SK-N-SH (cell line): ENCODE data around the gene ADK. TPM values are rescaled to one million over a fixed set of nuclear protein-coding genes. Genes with fewer than 3 reads are reported as not detected.

Source experiments
- CTCF ChIA-PET: fragments of 300-600, 350-600 bp; formaldehyde crosslinking; extraction: SDS; loops from one replicate; lab custom pipeline; 2021; lab: Yijun Ruan, JAX
- POLR2A ChIA-PET: fragments of 350-600 bp; sonication (Branson Sonifier 250); formaldehyde crosslinking; extraction: SDS; loops from one replicate; lab custom pipeline; 2020; ENCODE audit warnings: antibody characterized with exemption, inconsistent platforms; lab: Yijun Ruan, JAX
- DNase-seq: peaks from one replicate; pipeline ENCODE4 v3.0.0; 2012
- H2AFZ ChIP-seq: fragments of 200-600 bp; sonication (generic); 2 replicates; pipeline ENCODE4 v1.8.1; 2016; ENCODE audit warnings: antibody characterized with exemption, mild to moderate bottlenecking, low read depth
- H3F3A ChIP-seq: fragments of 200-600 bp; sonication (generic); replicated peaks from 2 replicates; pipeline ENCODE3; 2016; ENCODE audit warnings: antibody characterized with exemption, mild to moderate bottlenecking; ENCODE audit not compliant: insufficient read depth
- H3K27ac ChIP-seq, 2 experiments: fragments of 200-500 bp in 1 of 2; fragments of 200-600 bp in 1 of 2; sonication (Bioruptor generic) in 1 of 2; sonication (generic), shearing (Covaris generic) in 1 of 2; 2 replicates each; pipeline versions ENCODE4 v1.5.1 to v1.6.1; 2014 to 2016; ENCODE audit warnings: low read depth in 2 of 2, inconsistent platforms in 1 of 2, low read length in 1 of 2, mild to moderate bottlenecking in 1 of 2, mixed read lengths in 1 of 2
- H3K27me3 ChIP-seq: fragments of 200-600 bp; sonication (generic), shearing (Covaris generic); 2 replicates; pipeline ENCODE4 v1.6.1; 2016; ENCODE audit warnings: mixed run types; ENCODE audit not compliant: insufficient read depth
- H3K36me3 ChIP-seq, 2 experiments: fragments of 200-500 bp in 1 of 2; fragments of 200-600 bp in 1 of 2; sonication (Bioruptor generic) in 1 of 2; sonication (generic) in 1 of 2; replicated peaks in 1 of 2; 2 replicates each; pipeline versions ENCODE3 to v1.5.1; 2014 to 2016; ENCODE audit warnings: low read length in 1 of 2, mild to moderate bottlenecking in 1 of 2; ENCODE audit not compliant: insufficient read depth in 2 of 2, control insufficient read depth in 1 of 2
- H3K4me1 ChIP-seq, 2 experiments: fragments of 200-500 bp in 1 of 2; fragments of 200-600 bp in 1 of 2; sonication (Bioruptor generic) in 1 of 2; sonication (generic), shearing (Covaris generic) in 1 of 2; 2 replicates each; pipeline versions ENCODE4 v1.5.1 to v1.6.1; 2014 to 2016; ENCODE audit warnings: low read depth in 1 of 2, low read length in 1 of 2, mixed run types in 1 of 2; ENCODE audit not compliant: insufficient read depth in 2 of 2, control insufficient read depth in 1 of 2
- H3K4me2 ChIP-seq: fragments of 200-600 bp; sonication (generic), shearing (Covaris generic); 2 replicates; pipeline ENCODE4 v1.6.1; 2017; ENCODE audit warnings: mixed run types
- H3K4me3 ChIP-seq, 2 experiments: fragments of 200-500 bp in 1 of 2; fragments of 200-600 bp in 1 of 2; sonication (Bioruptor generic) in 1 of 2; sonication (generic), shearing (Covaris generic) in 1 of 2; 2 replicates each; pipeline versions ENCODE4 v1.5.1 to v1.8.1; 2014 to 2016; ENCODE audit warnings: low read depth in 2 of 2, inconsistent platforms in 1 of 2, low read length in 1 of 2, mild to moderate bottlenecking in 1 of 2, mixed read lengths in 1 of 2, moderate library complexity in 1 of 2
- H3K79me2 ChIP-seq: fragments of 200-600 bp; sonication (generic); 2 replicates; pipeline ENCODE4 v1.8.1; 2017; ENCODE audit warnings: mild to moderate bottlenecking; ENCODE audit not compliant: insufficient read depth
- H3K9ac ChIP-seq: fragments of 200-600 bp; sonication (generic); 2 replicates; pipeline ENCODE4 v1.6.1; 2017; ENCODE audit warnings: mixed run types
- H3K9me2 ChIP-seq: fragments of 200-600 bp; sonication (generic); 2 replicates; pipeline ENCODE4 v1.6.1; 2017; ENCODE audit warnings: mixed run types
- H3K9me3 ChIP-seq: fragments of 200-600 bp; sonication (generic); 2 replicates; pipeline ENCODE4 v1.6.1; 2017; ENCODE audit warnings: mixed run types, mild to moderate bottlenecking, moderate library complexity
- H4K20me1 ChIP-seq: fragments of 200-600 bp; sonication (generic); 2 replicates; pipeline ENCODE4 v1.6.1; 2017; ENCODE audit warnings: mild to moderate bottlenecking, mixed run types; ENCODE audit not compliant: insufficient read depth
- ELF1 ChIP-seq: IDR thresholded peaks from 2 replicates; pipeline ENCODE4 v1.4.0; 2012
- EZH2phosphoT487 ChIP-seq: fragments of 200-600 bp; sonication (generic); IDR thresholded peaks from 2 replicates; pipeline ENCODE4 v1.6.1; 2017; ENCODE audit warnings: low read depth, mixed run types, mild to moderate bottlenecking, antibody characterized with exemption, moderate library complexity, borderline replicate concordance
- FOSL2 ChIP-seq: IDR thresholded peaks from 2 replicates; pipeline ENCODE4 v1.4.0; 2012; ENCODE audit warnings: low read depth, mild to moderate bottlenecking, moderate library complexity, borderline replicate concordance
- FOXJ3 ChIP-seq: sonication (generic); formaldehyde crosslinking; IDR thresholded peaks from 2 replicates; pipeline ENCODE4 v1.5.1; 2020; ENCODE audit warnings: mild to moderate bottlenecking, missing genetic modification reagents
- FOXM1 ChIP-seq: IDR thresholded peaks from 2 replicates; pipeline ENCODE4 v1.4.0; 2012; ENCODE audit warnings: low read depth, mild to moderate bottlenecking
- GABPA ChIP-seq: IDR thresholded peaks from 2 replicates; pipeline ENCODE4 v1.4.0; 2012; ENCODE audit warnings: low read depth, mild to moderate bottlenecking
- GATA2 ChIP-seq: sonication (generic); formaldehyde crosslinking; IDR thresholded peaks from 2 replicates; pipeline ENCODE4 v1.5.0; 2020; ENCODE audit warnings: mild to moderate bottlenecking, missing genetic modification reagents
- IRF3 ChIP-seq: fragments of 150-350 bp; IDR thresholded peaks from 2 replicates; pipeline ENCODE4 v1.6.1; 2016; ENCODE audit warnings: mild to moderate bottlenecking, low read depth, low read length
- MAX ChIP-seq: IDR thresholded peaks from 2 replicates; pipeline ENCODE4 v1.4.0; 2012; ENCODE audit warnings: low read depth
- MXI1 ChIP-seq: IDR thresholded peaks from 2 replicates; pipeline ENCODE4 v1.6.1; 2012; ENCODE audit warnings: mild to moderate bottlenecking, low read depth, low read length, improper control_type of control experiment
- NRF1 ChIP-seq: IDR thresholded peaks from 2 replicates; pipeline ENCODE4 v1.6.1; 2012; ENCODE audit warnings: low read depth, mild to moderate bottlenecking, low read length
- REST ChIP-seq: IDR thresholded peaks from 2 replicates; pipeline ENCODE4 v1.6.1; 2012; ENCODE audit warnings: mild to moderate bottlenecking, low read depth, low read length, moderate library complexity
- RFX5 ChIP-seq: IDR thresholded peaks from 2 replicates; pipeline ENCODE4 v1.6.1; 2012; ENCODE audit warnings: mild to moderate bottlenecking, improper control_type of control experiment, low read length
- TEAD4 ChIP-seq: IDR thresholded peaks from 2 replicates; pipeline ENCODE4 v1.4.0; 2012; ENCODE audit warnings: mild to moderate bottlenecking, borderline replicate concordance; ENCODE audit not compliant: insufficient read depth
- USF1 ChIP-seq: IDR thresholded peaks from 2 replicates; pipeline ENCODE4 v1.4.0; 2012; ENCODE audit warnings: low read depth, borderline replicate concordance
- YY1 ChIP-seq: IDR thresholded peaks from 2 replicates; pipeline ENCODE4 v1.4.0; 2012; ENCODE audit warnings: low read depth, mild to moderate bottlenecking
- WGBS: methylation state at CpG from one replicate; pipeline ENCODE4 v1.1.6; 2017; ENCODE audit warnings: low lambda C conversion rate; 5-methylcytosine and 5-hydroxymethylcytosine counted together
- polyA plus RNA-seq, 3 experiments: library from polyadenylated mRNA; depleted of rRNA; stranded (reverse); fragments of >200 nt; gene quantifications; 2 replicates each; pipeline ENCODE4 v1.2.3, GENCODE V29; 2012
- TF ChIP-seq, protein P1 (sequence below): IDR thresholded peaks from 2 replicates; pipeline ENCODE4; 2012

ADK gene
- polyA plus RNA-seq, 1 of the 3 experiments (the other 2 are of a cell fraction), result 25.1 TPM

DNA sequence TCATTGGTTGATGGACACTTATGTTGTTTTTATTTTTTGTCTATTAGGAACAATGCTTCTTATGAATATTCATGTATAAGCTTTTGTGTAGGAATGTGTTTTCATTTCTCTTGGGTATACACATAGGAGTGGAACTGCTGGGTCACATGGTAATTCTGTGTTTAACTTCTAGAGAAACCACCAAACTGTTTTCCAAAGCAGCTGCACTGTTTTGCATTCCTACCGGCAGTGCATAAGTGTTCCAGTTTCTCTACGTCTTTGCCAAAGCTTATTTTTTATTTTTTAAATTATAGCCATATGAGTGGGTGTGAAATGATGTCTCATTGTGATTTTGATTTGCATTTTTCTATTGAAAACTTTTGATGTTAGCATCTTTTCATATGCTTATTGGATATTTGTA is 51.3 kb downstream of the ADK start:
- CTCF ChIA-PET, result interaction anchor here (0.6 to 1.6 kb wide), 3 partner anchors 10 to 262 kb away, joined by 3 to 4 read pairs (median 3); no protein-coding TSS in a partner anchor

More for the DNA sequence above, 51.3 kb downstream of the ADK start:
- POLR2A ChIA-PET, result no interaction called here
- Histone ChIP-seq H3K27me3 (no peaks in the 10 kb centered on the region), H3K4me1 (no peaks in the 10 kb centered on the region; a peak in 1 of 4 replicates), H3K36me3 (peaks cover 5 to 32% of the 10 kb centered on the region in 2 experiments), H3K27ac (no peak overlapping the region), H3K79me2 (peaks cover 70% of the 10 kb centered on the region), H3K9me2 (0 out of 2 replicates have a peak, but pooled peaks cover 4% of the 10 kb centered on the region), H4K20me1 (no peaks in the 10 kb centered on the region), H3K9me3 (no peaks in the 10 kb centered on the region), H2AFZ (no peak overlapping the region), H3K4me2 (no peak overlapping the region), H3K9ac (no peak overlapping the region), H3F3A (peaks cover 7% of the 10 kb centered on the region), H3K4me3 (no peak overlapping the region)
- TF ChIP-seq FOXJ3 (no peak), MXI1 (no peak), NRF1 (no peak), FOXM1 (no peak), TEAD4 (no peak), USF1 (no peak), RFX5 (no peak), GATA2 (no peak), MAX (no peak), EZH2phosphoT487 (no peak), REST (no peak), IRF3 (no peak), YY1 (no peak), ELF1 (no peak), FOSL2 (no peak), GABPA (no peak)
- TF ChIP-seq, protein P1, sequence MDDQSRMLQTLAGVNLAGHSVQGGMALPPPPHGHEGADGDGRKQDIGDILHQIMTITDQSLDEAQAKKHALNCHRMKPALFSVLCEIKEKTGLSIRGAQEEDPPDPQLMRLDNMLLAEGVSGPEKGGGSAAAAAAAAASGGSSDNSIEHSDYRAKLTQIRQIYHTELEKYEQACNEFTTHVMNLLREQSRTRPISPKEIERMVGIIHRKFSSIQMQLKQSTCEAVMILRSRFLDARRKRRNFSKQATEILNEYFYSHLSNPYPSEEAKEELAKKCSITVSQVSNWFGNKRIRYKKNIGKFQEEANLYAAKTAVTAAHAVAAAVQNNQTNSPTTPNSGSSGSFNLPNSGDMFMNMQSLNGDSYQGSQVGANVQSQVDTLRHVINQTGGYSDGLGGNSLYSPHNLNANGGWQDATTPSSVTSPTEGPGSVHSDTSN, result no peak
- no peak for DNase-seq
- WGBS, result 92% methylated on average over 2 of the region's 2 CpGs
